ENCODE measurements around the gene KIF5A. TPM values are rescaled to one million over a fixed set of nuclear protein-coding genes. Genes with fewer than 3 reads are reported as not detected.
"Not testable (repeated sequence)": the region's sequence is repeated elsewhere in the genome, so short reads cannot be mapped to it uniquely, and the experiment has no call there.

KIF5A gene
- total and polyA plus RNA-seq, 2 experiments from 2014 or later: 0.11 to 0.36 TPM

DNA sequence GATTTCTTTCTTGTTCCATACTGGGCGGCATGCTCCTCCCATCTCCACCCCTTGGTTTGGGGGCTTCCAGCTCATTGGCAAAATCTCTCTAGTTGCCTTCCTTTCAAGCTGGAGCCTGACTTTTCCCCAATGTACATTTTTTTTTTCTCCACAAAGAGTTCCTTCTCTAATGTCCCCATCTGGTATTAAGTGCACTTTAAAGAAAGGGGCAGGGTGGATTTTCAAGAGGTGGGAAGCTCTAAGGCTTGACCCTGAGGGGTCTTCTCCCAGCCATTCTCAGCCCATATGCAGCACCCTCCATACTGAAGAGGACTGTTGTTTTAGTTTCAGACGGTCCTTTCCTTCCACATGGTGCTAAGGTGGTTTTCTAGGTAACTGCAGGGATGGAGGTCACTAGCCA, 35.3 kb downstream of the KIF5A start:
- Histone ChIP-seq H3K4me3 (no peak overlapping the region), H3K27me3 (peaks cover 56% of the 10 kb centered on the region)
- TF ChIP-seq CTCF (IDR thresholded peaks at IDR 0.05; ENCODE audit: low read depth, low read length): no peak

DNA sequence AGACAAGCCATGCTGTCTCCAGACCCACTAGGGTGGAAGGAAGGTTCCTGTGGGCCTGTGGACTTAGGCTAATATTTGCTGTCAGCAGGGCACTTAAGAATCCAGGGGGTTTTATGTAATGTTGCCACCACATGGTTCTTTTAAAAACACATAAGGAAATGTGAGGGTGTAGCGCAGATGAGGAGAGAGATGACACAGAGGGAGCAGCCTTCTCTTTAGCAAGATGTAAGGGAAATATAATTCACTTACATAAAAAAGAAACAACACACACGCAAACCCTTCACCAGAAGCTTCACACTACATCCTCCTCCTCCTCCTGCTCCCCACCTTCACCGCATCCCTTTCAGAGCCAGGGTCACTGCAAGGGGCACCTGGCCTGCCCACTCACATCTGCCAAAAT, 36.3 kb downstream of the KIF5A start:
- no peak for TF ChIP-seq CTCF (IDR thresholded peaks at IDR 0.05; ENCODE audit: low read depth, low read length)
- Histone ChIP-seq H3K27ac (no peak overlapping the region), H3K4me3 (no peak overlapping the region)

More for the DNA sequence above, 35.3 kb downstream of the KIF5A start:
- H3K9me3 ChIP-seq (ENCODE audit: low read depth): no peaks in the 10 kb centered on the region
- H3K27ac ChIP-seq: no peak overlapping the region
- H3K4me1 ChIP-seq (ENCODE audit: low read depth): no peaks in the 10 kb centered on the region
- no peak for DNase-seq (ENCODE audit: low read depth in 1 of 2, low spot score in 1 of 2)
- no peaks in the 10 kb centered on the region for H3K36me3 ChIP-seq

GRCh38 chr12:57586832-57587429, 37.1 kb downstream of the KIF5A start:
- no peaks in the 10 kb centered on the region for H3K4me1 ChIP-seq (ENCODE audit: low read depth)

More for the DNA sequence above, 36.3 kb downstream of the KIF5A start:
- DNase-seq (ENCODE audit: low read depth in 1 of 2, low spot score in 1 of 2): no peak
- H3K27me3 ChIP-seq: peaks cover 56% of the 10 kb centered on the region
- H3K36me3 ChIP-seq: no peaks in the 10 kb centered on the region
- no peaks in the 10 kb centered on the region for H3K4me1 ChIP-seq (ENCODE audit: low read depth)
- no peaks in the 10 kb centered on the region for H3K9me3 ChIP-seq (ENCODE audit: low read depth)

GRCh38 chr12:57588951-57589610, 39.2 kb downstream of the KIF5A start:
- H3K36me3 ChIP-seq; H3K4me3 ChIP-seq; H3K4me1 ChIP-seq (ENCODE audit: low read depth); H3K27ac ChIP-seq; H3K9me3 ChIP-seq (ENCODE audit: low read depth); DNase-seq (ENCODE audit: low read depth in 1 of 2, low spot score in 1 of 2): not testable (repeated sequence)
- peaks cover 56% of the 10 kb centered on the region for H3K27me3 ChIP-seq

More at GRCh38 chr12:57586832-57587429, 37.1 kb downstream of the KIF5A start:
- Histone ChIP-seq H3K36me3 (no peaks in the 10 kb centered on the region), H3K27ac (no peak overlapping the region), H3K4me3 (no peak overlapping the region), H3K27me3 (peaks cover 56% of the 10 kb centered on the region), H3K9me3 (ENCODE audit: low read depth) (no peaks in the 10 kb centered on the region)
- DNase-seq (ENCODE audit: low read depth in 1 of 2, low spot score in 1 of 2): no peak
- TF ChIP-seq CTCF (IDR thresholded peaks at IDR 0.05; ENCODE audit: low read depth, low read length): no peak

- peak overlapping the region; percentile 72 for H3K4me3 ChIP-seq
- H3K9me3 ChIP-seq (ENCODE audit: low read depth): no peaks in the 10 kb centered on the region
- no peaks in the 10 kb centered on the region for H3K36me3 ChIP-seq
- TF ChIP-seq CTCF (IDR thresholded peaks at IDR 0.05; ENCODE audit: low read depth, low read length): no peak
- H3K4me1 ChIP-seq (ENCODE audit: low read depth): no peaks in the 10 kb centered on the region
- peaks cover 42% of the 10 kb centered on the region for H3K27me3 ChIP-seq
- no peak for DNase-seq (ENCODE audit: low read depth in 1 of 2, low spot score in 1 of 2)
- H3K27ac ChIP-seq: no peak overlapping the region
These were observed 40.6 kb downstream of the KIF5A start for GRCh38 chr12:57590479-57590863.

Data from cardiac muscle cell (in vitro differentiated cells and primary cell).